DMS 273 treated with DMSO at 0.1 percent for 48 hours (cell line): Measurements from ENCODE around the gene PFKFB4.
"Not testable (repeated sequence)": the region's sequence is repeated elsewhere in the genome, so short reads cannot be mapped to it uniquely, and the experiment has no call there.

Source experiments
- DNase-seq: peaks from one replicate; lab custom pipeline; 2025; lab: John Stamatoyannopoulos, UW

The PFKFB4 gene

DNA sequence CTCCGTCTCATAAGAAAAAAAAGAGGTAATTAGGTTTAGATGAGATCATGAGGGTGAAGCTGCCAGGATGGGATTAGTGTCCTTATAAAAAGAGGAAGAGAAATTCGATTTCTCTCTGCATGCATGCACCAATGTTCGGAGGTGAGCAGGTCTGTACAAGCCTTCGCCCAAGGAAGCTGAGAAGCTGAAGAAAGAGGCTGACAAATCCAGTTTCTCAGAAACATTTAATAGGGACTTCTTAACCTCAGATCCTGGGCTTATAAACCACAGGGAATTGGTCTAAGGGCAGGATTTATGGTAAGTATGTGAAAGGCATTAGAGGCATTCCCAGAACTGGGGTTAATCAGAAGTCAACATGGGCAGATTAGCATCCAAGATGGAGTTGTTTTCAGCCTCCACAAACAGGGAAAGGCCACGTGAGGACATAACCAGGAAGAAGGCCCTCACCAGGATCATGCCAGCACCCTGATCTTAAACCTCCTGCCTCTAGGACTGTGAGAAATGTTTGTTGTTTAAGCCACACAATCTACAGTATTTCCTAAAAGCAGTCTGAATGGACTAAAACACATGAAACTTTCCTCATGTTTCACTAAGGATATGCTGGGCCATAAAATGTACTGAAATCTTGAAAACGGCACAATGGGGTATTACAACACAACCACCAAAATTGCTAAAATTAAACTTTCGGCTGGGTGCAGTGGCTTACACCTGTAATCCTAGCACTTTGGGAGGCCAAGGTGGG, 64.0 kb downstream of the PFKFB4 start:
- no peak for DNase-seq

DNA sequence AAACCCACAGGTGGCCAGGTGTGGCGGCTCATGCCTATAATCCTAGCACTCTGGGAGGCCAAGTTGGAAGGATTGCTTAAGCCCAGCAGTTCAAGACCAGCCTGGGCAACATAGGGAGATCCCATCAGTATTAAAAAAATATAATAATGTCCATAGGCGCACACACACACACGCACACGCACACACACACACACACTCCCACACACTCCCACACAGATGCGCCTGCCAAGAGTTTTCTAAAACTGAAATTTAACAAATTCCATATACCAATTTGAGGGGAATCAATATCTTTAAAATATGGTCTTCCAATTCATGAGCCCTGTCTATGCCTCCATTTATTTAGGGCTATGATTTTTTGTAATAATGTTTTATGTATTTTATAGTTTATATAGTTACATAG, 69.7 kb downstream of the PFKFB4 start:
- DNase-seq, result no peak

DNA sequence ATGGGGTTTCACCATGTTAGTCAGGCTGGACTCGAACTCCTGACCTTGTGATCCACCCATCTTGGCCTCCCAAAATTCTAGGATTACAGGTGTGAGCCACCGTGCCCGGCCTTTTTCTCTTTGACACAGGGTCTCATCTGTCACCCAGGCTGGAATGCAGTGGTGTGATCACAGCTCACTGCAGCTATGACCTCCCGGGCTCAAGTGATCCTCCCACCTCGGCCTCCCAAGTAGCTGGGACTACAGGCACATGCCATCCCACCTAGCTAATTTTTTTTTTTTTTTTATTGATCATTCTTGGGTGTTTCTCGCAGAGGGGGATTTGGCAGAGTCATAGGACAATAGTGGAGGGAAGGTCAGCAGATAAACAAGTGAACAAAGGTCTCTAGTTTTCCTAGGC, 73.8 kb downstream of the PFKFB4 start:
- not testable (repeated sequence) for DNase-seq

DNA sequence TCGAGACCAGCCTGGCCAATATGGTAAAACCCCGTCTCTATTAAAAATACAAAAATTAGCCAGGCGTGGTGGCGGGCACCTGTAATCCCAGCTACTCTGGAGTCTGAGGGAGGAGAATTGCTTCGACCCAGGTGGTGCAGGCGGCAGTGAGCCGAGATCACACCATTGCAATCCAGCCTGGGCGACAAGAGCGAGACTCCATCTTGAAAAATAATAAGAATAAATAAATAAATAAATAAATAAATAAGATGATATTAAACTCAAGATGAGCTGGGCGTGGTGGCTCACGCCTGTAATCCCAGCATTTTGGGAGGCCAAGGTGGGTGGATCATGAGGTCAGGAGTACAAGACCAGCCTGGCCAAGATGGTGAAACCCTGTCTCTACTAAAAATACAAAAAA, 75.7 kb downstream of the PFKFB4 start:
- DNase-seq, result not testable (repeated sequence)

DNA sequence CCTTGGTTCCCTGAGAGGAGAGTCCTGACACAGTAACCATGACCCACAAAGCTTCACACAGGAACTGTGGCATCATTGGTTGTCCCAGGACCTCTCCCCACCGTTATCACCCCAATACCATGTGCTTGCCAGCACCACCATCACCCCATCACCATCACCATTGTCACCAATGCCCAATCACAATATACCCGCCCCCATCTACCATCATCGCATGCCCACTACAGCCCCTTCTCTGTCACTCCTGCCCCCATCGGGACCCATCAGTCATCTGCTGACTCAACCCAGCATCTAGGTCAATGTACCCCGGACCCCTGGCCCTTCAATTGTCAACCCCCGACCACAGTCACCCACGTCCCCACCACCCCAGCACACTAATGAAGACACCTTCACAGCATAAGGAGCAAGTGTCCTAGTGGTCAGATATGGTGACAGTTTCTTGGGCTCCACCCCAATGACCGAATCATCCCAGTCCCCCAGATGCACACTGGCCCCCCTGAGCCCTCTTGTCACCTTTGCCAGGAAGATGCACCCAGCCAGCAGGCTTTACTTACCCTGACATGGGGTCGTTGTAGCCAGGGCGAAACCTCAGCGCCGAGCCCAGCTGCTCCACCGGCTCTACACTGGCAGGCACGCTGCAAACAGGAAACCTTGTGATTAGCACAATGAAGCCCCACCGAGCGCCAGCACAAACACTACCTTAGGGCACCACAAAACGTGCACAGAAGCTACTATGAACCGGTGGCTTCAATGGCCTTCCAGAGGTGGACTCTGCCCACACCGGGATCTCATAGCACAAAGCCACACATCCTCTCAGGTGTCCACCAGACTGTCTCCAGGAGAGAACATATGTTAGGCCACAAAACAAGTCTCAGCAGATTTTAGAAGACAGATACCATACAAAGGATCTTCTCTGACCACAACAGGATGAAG, 77.7 kb downstream of the PFKFB4 start:
- DNase-seq, result no peak

DNA sequence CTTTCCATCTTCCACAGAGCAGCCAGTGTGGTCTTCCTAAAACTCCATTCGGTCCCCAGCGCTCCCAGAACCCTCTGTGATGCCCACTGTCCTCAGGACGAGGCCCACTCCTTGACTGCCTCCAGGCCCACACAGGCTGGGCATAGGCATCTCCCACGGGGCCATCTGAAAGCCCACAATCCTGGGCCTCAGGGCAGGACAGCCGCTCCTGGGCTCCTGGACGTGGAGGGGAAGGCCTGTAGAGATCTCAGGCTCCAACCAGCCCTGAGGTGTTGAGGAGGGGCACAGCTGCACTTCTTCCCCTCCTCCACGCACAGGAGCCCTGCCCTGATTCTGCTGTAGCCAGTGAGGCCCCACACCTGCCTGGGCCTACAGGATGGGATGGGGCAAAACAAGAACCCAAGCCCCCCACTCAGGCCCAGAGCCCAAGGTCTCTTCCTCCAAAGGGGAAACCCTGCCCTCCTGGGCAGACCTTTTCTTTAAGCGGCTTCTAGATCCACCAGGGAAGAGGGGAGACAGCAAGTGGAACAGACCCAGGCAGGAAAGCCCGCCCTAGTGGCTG, 78.6 kb downstream of the PFKFB4 start:
- DNase-seq, result no peak

DNA sequence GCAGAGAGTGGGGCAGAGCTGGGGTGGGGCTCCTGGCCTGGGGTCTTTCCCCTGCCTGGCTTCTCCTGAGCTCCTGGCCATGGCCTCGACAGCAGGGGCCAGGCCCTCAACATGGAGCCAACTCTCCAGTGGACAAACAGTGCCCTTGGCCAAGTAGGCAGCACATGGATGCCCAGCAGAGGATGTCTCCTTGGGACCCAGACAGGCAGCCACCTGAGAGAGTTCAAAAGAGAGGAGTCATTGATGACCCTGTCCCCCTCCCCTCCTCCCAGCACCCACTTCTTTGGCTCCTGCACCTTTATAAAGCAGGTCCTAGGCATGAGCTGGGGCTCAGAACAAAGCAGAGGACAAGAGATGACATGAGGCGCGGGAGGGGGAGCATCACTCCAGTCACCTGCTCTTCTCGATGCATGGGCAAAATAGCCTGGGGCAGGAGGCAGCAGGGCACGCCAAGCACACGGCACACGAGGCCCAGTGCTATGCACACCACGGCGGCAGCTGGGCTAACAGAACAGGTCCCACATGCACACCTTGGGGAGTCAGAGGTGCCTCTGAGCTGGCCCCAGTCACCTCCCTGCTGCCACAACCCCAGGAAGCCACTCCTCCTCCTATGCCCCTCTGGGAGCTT, 80.1 kb downstream of the PFKFB4 start:
- DNase-seq, result no peak

- no peak for DNase-seq
Observed at GRCh38 chr3:48475188-48475587, 81.4 kb downstream of the PFKFB4 start.

DNA sequence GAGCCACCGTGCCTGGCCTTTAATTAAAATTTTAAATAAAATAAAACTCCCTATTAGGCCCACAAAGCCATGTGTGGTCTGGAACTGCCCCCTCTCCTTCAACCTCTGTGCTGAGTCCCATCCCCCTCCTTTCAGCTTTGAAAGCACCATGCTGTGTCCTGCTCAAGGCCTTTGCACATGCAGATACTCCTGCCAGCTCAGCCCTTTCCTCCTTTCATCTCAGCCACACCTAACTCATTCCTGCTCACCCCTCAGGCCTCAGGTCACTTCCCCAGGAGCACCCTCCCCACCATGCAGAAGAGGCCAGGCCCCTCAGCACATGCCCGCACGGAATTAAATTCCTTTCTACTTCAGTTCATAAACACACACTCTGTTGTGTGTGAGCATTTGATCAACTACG, 82.0 kb downstream of the PFKFB4 start:
- DNase-seq, result no peak

DNA sequence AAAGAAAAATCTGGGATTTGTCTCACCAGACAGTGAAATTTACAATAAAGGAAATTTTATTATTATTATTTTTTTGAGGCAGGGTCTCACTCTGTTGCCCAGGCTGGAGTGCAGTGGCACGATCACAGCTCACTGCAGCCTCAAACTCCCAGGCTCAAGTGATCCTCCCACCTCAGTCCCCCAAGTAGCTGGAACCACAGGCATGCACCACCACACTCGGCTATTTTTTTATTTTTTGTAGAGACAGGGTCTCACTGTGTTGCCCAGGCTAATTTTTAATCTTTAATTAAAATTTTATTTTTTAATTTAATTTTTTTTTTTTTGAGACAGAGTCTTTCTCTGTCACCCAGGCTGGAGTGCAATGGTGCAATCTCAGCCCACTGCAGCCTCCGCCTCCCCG, 82.6 kb downstream of the PFKFB4 start:
- DNase-seq, result not testable (repeated sequence)

- no peak for DNase-seq
Observed at GRCh38 chr3:48473617-48473952, 83.0 kb downstream of the PFKFB4 start.

DNA sequence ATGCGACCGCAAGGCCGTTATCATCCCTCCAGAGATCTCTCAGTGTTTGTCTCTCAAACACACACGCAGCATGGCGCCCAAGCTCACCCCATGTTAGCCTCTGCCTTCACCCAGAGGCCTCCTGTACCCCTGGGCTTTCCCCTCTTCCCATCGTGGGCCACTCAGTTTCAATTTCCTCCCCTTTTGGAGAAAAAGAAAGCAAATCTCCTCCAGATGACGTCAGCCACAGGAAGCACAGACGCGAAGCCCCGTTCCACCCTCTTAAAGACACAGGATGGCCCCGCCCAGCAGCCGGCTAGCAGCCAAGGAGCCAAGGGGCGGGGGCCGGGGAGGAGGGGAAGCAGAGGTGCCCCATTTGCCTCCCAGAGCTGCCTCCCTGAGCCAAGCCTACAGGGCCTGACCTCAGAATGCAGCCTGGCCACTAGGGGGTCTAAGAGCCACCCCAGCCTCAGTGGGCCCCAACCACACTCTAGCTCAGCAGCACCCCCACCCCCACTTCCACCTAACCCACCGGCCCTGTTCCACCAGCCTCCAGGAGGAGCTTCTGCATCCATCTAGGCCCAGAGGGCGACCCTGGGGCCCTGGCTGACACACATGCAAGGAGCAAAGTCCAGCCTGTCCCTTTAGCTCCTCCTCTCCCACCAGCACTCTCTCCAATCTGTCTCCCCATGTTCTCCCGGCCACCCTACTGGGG, 83.5 kb downstream of the PFKFB4 start:
- peak; percentile 62 for DNase-seq

- no peak for DNase-seq
Observed at GRCh38 chr3:48472673-48472922, 84.0 kb downstream of the PFKFB4 start.

DNA sequence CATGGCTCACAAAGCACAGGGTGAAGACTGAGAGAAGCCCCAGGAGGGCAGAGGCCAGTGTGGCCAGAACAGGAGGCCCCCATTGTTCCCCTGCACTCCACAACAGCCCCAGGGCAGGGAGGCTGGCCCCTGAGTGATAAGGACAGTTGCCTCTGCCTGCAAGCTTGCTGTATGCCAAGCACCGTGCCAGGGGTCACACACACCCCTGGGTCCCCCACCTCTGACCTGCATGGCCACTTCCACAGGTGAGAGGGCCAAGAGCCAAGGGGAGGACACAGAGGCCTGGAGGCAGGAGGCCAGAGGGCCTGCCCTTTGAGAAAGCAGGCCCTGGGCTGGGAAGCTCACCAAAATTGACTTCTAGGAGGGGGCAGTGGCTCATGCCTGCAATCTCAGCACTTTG, 86.3 kb downstream of the PFKFB4 start:
- DNase-seq, result no peak

- DNase-seq, result no peak
Observed at GRCh38 chr3:48469046-48469915, 87.3 kb downstream of the PFKFB4 start.

- DNase-seq, result no peak
Observed at GRCh38 chr3:48468329-48468731, 88.3 kb downstream of the PFKFB4 start.
